PFSK-1 (cell line): ENCODE measurements around the gene XAF1.

ENCODE experiments used
- FOXP2 ChIP-seq: optimal IDR thresholded peaks from 2 replicates; pipeline ENCODE3; 2011; ENCODE audit warnings: borderline replicate concordance, control low read depth, inconsistent platforms; ENCODE audit not compliant: insufficient read depth; ENCODE audit errors: extremely low read length, extremely low read depth
- POLR2AphosphoS5 ChIP-seq: IDR thresholded peaks from 2 replicates; pipeline ENCODE4 v1.6.1; 2012; ENCODE audit warnings: low read depth, mild to moderate bottlenecking, control low read depth, low read length, moderate library complexity
- SIN3A ChIP-seq: IDR thresholded peaks from 2 replicates; pipeline ENCODE4 v1.6.1; 2012; ENCODE audit warnings: mild to moderate bottlenecking, low read length, moderate library complexity, borderline replicate concordance; ENCODE audit not compliant: insufficient read depth
- TAF1 ChIP-seq: IDR thresholded peaks from 2 replicates; pipeline ENCODE4 v1.6.1; 2012; ENCODE audit warnings: low read length, control low read depth, borderline replicate concordance; ENCODE audit not compliant: insufficient read depth
- TF ChIP-seq, protein P1 (sequence below), 2 experiments: IDR thresholded peaks; 2 replicates each; pipeline versions ENCODE4 v1.6.1 to v1.8.0; 2011 to 2012; ENCODE audit warnings: low read depth in 2 of 2, low read length in 2 of 2, control low read depth in 1 of 2, inconsistent platforms in 1 of 2, mild to moderate bottlenecking in 1 of 2, moderate library complexity in 1 of 2; ENCODE audit not compliant: insufficient read depth in 1 of 2

DNA sequence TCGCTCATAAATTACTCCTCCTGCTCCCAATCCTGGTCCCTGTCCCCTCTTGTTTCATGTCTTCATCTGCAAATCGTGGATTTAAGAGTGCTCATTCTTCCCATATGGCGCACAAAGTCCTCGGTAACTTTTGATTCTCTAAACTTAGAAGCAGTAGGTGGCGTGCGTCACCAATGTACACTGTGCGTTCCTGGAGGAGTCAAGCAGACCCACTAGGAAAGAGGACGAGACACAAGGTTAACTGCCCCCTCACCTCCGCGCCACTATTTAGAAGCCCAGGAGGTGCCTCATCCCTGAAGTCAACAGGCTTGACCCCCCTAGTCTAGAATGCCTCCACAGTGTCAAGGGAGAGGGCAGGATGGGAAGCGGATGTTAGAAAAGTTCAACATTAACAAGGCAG is 45.5 kb upstream of the XAF1 start:
- no peak for TF ChIP-seq POLR2AphosphoS5
- no peak for TF ChIP-seq TAF1
- TF ChIP-seq, protein P1, sequence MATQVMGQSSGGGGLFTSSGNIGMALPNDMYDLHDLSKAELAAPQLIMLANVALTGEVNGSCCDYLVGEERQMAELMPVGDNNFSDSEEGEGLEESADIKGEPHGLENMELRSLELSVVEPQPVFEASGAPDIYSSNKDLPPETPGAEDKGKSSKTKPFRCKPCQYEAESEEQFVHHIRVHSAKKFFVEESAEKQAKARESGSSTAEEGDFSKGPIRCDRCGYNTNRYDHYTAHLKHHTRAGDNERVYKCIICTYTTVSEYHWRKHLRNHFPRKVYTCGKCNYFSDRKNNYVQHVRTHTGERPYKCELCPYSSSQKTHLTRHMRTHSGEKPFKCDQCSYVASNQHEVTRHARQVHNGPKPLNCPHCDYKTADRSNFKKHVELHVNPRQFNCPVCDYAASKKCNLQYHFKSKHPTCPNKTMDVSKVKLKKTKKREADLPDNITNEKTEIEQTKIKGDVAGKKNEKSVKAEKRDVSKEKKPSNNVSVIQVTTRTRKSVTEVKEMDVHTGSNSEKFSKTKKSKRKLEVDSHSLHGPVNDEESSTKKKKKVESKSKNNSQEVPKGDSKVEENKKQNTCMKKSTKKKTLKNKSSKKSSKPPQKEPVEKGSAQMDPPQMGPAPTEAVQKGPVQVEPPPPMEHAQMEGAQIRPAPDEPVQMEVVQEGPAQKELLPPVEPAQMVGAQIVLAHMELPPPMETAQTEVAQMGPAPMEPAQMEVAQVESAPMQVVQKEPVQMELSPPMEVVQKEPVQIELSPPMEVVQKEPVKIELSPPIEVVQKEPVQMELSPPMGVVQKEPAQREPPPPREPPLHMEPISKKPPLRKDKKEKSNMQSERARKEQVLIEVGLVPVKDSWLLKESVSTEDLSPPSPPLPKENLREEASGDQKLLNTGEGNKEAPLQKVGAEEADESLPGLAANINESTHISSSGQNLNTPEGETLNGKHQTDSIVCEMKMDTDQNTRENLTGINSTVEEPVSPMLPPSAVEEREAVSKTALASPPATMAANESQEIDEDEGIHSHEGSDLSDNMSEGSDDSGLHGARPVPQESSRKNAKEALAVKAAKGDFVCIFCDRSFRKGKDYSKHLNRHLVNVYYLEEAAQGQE (IDR thresholded peaks at IDR 0.05; ENCODE audit: insufficient read depth in 1 of 2, low read depth in 2 of 2, low read length in 2 of 2): no peak
- no peak for TF ChIP-seq SIN3A
- TF ChIP-seq FOXP2: no peak
